ENCODE results near the gene STRA8. TPM values are rescaled to one million over a fixed set of nuclear protein-coding genes. Genes with fewer than 3 reads are reported as not detected.

STRA8 gene
- total RNA-seq, 1 donor from 2014 or later = not detected

GRCh38 chr7:135193615-135194081 is 40.0 kb upstream of the STRA8 start:
- Mint-ChIP-seq H3K9me3 (no peaks in the 10 kb centered on the region), H3K27me3 (ENCODE audit: low read depth) (no peaks in the 10 kb centered on the region), H3K36me3 (ENCODE audit: low read depth) (peaks cover 3% of the 10 kb centered on the region), H3K4me3 (no peak overlapping the region), H3K27ac (ENCODE audit: unreplicated experiment) (no peak overlapping the region), H3K4me1 (no peaks in the 10 kb centered on the region)
- DNase-seq (ENCODE audit: low read depth, low spot score) = no peak
- TF ChIP-seq CTCF (conservative IDR thresholded peaks at IDR 0.05) = no peak

- Mint-ChIP-seq H3K4me3 (no peak overlapping the region), H3K27ac (ENCODE audit: unreplicated experiment) (no peak overlapping the region), H3K36me3 (ENCODE audit: low read depth) (peaks cover 3% of the 10 kb centered on the region), H3K27me3 (ENCODE audit: low read depth) (no peaks in the 10 kb centered on the region), H3K4me1 (no peaks in the 10 kb centered on the region), H3K9me3 (no peaks in the 10 kb centered on the region)
- TF ChIP-seq CTCF (conservative IDR thresholded peaks at IDR 0.05) = no peak
- DNase-seq (ENCODE audit: low read depth, low spot score) = no peak
Observed at GRCh38 chr7:135194494-135195095, 39.0 kb upstream of the STRA8 start.

DNA sequence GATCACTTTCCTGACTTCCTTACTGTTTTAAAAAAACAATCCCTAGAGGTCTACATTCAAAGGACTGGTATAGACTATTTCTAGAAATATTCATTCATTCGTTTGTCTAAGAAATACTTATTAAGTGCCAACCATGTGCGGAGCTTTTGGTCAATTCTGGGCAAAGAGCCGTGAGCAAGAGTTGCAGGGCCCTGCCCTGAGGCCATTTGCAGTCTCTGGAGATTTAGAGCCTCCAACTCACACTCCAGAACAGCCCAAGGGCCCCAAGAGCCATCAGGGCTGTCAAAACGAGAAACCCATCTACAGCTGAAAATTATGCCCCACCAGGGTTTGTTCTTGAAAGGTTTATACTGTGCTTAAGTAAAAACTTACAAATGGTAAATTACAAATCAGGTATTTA is 38.5 kb upstream of the STRA8 start:
- peaks cover 3% of the 10 kb centered on the region for H3K36me3 Mint-ChIP-seq (ENCODE audit: low read depth)
- no peak overlapping the region for H3K4me3 Mint-ChIP-seq
- H3K9me3 Mint-ChIP-seq = no peaks in the 10 kb centered on the region
- no peaks in the 10 kb centered on the region for H3K4me1 Mint-ChIP-seq
- H3K27ac Mint-ChIP-seq (ENCODE audit: unreplicated experiment) = no peak overlapping the region
- H3K27me3 Mint-ChIP-seq (ENCODE audit: low read depth) = no peaks in the 10 kb centered on the region
- no peak for DNase-seq (ENCODE audit: low read depth, low spot score)
- no peak for TF ChIP-seq CTCF (conservative IDR thresholded peaks at IDR 0.05)

DNA sequence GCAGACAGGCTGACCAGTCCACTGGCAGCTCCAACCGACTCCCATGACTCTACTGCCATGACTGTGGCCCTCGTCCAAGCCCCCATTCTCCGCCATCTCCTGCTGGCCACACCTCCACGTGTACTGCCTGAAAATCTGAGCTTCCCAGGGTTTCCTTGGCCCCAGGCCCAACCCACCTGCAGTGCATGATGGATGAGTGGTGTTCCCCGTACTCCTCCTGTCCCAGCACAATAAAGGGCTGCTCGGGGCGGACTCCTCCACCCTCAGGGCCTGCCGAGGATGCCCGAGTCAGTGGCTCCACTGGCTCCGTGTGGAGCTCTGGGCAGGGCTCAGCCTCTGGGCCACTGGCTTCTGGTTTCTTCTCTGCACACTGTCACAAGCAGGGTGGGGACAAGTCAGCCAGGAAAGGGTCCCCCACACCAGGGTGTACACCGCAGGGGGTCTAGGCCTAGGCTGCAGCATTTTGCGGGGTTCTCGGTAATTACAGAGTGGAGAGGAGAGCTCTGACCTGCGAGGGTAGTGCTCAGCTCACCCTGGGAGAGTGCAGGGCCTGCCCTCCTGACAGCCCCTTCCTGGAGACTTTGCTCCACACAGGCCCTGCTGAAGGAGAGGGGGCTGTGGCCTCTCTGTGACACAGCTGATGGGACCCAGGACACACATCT is 37.5 kb upstream of the STRA8 start:
- Mint-ChIP-seq H3K27ac (ENCODE audit: unreplicated experiment) (no peak overlapping the region), H3K4me3 (no peak overlapping the region)
- DNase-seq (ENCODE audit: low read depth, low spot score) = no peak

GRCh38 chr7:135197343-135197742 is 36.3 kb upstream of the STRA8 start:
- no peak for DNase-seq (ENCODE audit: low read depth, low spot score)
- peaks cover 5% of the 10 kb centered on the region for H3K4me1 Mint-ChIP-seq

More for the DNA sequence above, 37.5 kb upstream of the STRA8 start:
- Mint-ChIP-seq H3K9me3 (no peaks in the 10 kb centered on the region), H3K27me3 (ENCODE audit: low read depth) (no peaks in the 10 kb centered on the region), H3K36me3 (ENCODE audit: low read depth) (peaks cover 3% of the 10 kb centered on the region), H3K4me1 (no peaks in the 10 kb centered on the region)
- no peak for TF ChIP-seq CTCF (conservative IDR thresholded peaks at IDR 0.05)

More at GRCh38 chr7:135197343-135197742, 36.3 kb upstream of the STRA8 start:
- Mint-ChIP-seq H3K27ac (ENCODE audit: unreplicated experiment) (no peak overlapping the region), H3K9me3 (no peaks in the 10 kb centered on the region), H3K4me3 (no peak overlapping the region), H3K36me3 (ENCODE audit: low read depth) (peaks cover 3% of the 10 kb centered on the region), H3K27me3 (ENCODE audit: low read depth) (no peaks in the 10 kb centered on the region)
- TF ChIP-seq CTCF (conservative IDR thresholded peaks at IDR 0.05) = no peak
